Left ventricle myocardium inferior (tissue), 1 donor: ENCODE data around the gene LRRC58. TPM values are rescaled to one million over a fixed set of nuclear protein-coding genes. Genes with fewer than 3 reads are reported as not detected.
"Not testable (repeated sequence)": the region's sequence is repeated elsewhere in the genome, so short reads cannot be mapped to it uniquely, and the experiment has no call there.

Experiments
- DNase-seq: peaks from one replicate; pipeline ENCODE4 v3.0.0-alpha.2; 2020
- H3K27ac ChIP-seq: fragments of 200-600 bp; replicated peaks from 2 replicates; pipeline ENCODE4 v1.8.0; 2021
- H3K27me3 ChIP-seq: fragments of 200-600 bp; 2 replicates; pipeline ENCODE4 v1.8.0; 2021; ENCODE audit warnings: low read depth
- H3K36me3 ChIP-seq: fragments of 200-600 bp; 2 replicates; pipeline ENCODE4 v1.8.0; 2021
- H3K4me1 ChIP-seq: fragments of 200-600 bp; 2 replicates; pipeline ENCODE4 v1.8.0; 2021
- H3K4me3 ChIP-seq: fragments of 200-600 bp; 2 replicates; pipeline ENCODE4 v1.8.0; 2021; ENCODE audit warnings: mild to moderate bottlenecking, moderate library complexity
- H3K9me3 ChIP-seq: fragments of 200-600 bp; replicated peaks from 2 replicates; pipeline ENCODE4 v1.8.0; 2021
- CTCF ChIP-seq: fragments of 200-600 bp; IDR thresholded peaks from 2 replicates; pipeline ENCODE4 v1.8.0; 2021; ENCODE audit warnings: antibody characterized with exemption, mild to moderate bottlenecking, borderline replicate concordance
- intact Hi-C: fragments of 100-400 bp; cut with micrococcal nuclease; formaldehyde crosslinking; loops from one replicate; pipeline ENCODE4 v1.11.0; 2022
- total RNA-seq: library from RNA; stranded (reverse); fragmentation: NEBNext Ultra II Directional; extraction: Animal tissue kit (Norgen Biotek cat#: 25700); gene quantifications from one replicate; pipeline ENCODE4 v1.2.1, GENCODE V29; 2021
- donor health status: DM: no; HTN: yes; CAD: no; lungs with severe emphysema.

Gene LRRC58
- total RNA-seq, 1 donor from 2014 or later, result 8.2 TPM

DNA sequence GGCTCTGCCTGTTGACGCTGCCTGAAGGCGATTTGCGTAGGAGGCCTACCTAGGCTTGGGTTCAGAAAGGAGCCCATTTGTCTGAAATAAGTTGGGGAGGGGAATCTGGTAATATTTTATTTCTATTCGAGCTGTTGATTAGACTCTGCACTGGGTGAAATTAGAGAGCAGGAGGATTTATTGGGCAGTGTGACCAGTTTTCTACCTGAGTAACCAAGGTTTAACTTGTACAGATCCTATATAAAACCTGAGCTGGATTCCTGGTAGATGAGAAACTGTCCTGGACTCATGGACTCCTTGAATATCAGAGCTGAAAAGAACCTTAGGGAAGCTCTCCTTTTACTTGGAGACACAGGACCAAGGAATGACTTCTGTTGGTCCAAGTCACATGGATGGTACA lies 44.5 kb downstream of the LRRC58 start:
- H3K4me1 ChIP-seq, result peaks cover 8% of the 10 kb centered on the region
- H3K27me3 ChIP-seq, result peaks cover 28% of the 10 kb centered on the region
- no peak for TF ChIP-seq CTCF
- no peaks in the 10 kb centered on the region for H3K9me3 ChIP-seq
- no peak overlapping the region for H3K4me3 ChIP-seq
- intact Hi-C loops, result no loop called here
- H3K36me3 ChIP-seq, result no peaks in the 10 kb centered on the region
- H3K27ac ChIP-seq, result no peak overlapping the region
- DNase-seq, result no peak

DNA sequence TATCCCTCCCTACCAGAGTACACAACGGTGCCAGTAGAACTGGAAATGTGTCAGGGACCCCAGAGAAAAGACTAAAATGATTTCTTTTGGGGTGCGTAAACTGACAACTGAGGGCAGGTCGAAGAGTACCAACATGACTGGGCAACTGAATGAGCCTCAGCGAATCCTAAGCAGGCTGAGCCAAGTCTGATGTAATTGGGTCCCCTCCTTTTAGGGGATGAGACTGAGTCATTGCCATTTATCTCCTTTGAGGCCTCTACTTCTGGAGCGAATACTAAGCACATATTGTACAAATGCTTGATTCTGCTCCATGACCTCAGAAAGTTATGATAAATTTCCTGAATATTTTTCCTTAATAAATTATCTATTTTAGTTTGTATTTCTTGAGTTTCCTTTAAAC lies 46.8 kb downstream of the LRRC58 start:
- Histone ChIP-seq H3K4me3 (no peak overlapping the region), H3K9me3 (no peaks in the 10 kb centered on the region), H3K27me3 (peaks cover 22% of the 10 kb centered on the region), H3K36me3 (no peaks in the 10 kb centered on the region), H3K27ac (peak overlapping the region; percentile 67), H3K4me1 (peaks cover 8% of the 10 kb centered on the region)
- no peak for TF ChIP-seq CTCF
- DNase-seq, result no peak
- intact Hi-C loops, result no loop called here

DNA sequence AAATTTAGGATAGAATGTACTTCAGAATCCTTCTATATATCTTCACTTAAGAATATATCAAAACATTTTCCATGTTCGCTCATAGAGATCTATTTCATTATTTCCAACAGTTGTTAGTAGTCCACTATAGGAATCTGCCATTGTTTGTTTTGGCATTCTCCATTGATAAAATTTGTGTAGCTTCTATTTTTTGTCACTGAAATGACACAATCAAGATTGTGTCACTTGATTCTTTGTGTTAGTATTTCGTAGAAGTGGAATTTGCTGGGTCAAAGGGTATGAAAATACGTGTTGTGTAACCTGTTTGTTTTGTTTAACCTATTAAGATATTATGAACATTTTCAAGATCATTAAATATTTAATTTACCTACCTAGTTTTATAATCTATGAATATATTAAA lies 48.2 kb downstream of the LRRC58 start:
- H3K36me3 ChIP-seq, result no peaks in the 10 kb centered on the region

DNA sequence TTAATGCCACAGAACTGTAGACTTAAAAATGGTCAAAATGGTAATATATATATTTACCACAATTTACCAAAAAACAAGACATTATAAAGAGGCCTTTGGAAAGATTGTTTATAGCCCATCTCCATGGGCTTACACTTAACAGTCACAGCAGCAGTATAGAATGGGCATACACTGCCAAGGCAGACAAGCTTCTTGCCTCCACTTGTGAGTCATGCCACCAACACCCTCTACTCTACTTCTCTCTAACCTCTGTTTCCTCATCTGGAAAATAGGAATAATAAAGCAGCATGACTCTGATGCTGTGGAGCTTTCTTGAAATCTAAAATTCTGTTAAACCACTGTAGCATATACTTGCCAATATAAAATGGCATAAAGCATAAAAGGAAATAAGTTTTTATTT lies 49.8 kb downstream of the LRRC58 start:
- peaks cover 8% of the 10 kb centered on the region for H3K4me1 ChIP-seq
- DNase-seq, result no peak
- no peaks in the 10 kb centered on the region for H3K36me3 ChIP-seq
- no peak for TF ChIP-seq CTCF
- H3K4me3 ChIP-seq, result no peak overlapping the region
- no peak overlapping the region for H3K27ac ChIP-seq
- intact Hi-C loops, result no loop called here
- no peaks in the 10 kb centered on the region for H3K27me3 ChIP-seq
- peaks cover 13% of the 10 kb centered on the region for H3K9me3 ChIP-seq

More for the DNA sequence above, 48.2 kb downstream of the LRRC58 start:
- DNase-seq, result no peak
- Histone ChIP-seq H3K27me3 (peaks cover 8% of the 10 kb centered on the region), H3K9me3 (no peaks in the 10 kb centered on the region), H3K27ac (no peak overlapping the region), H3K4me3 (no peak overlapping the region), H3K4me1 (peaks cover 8% of the 10 kb centered on the region)
- TF ChIP-seq CTCF, result no peak
- intact Hi-C loops, result no loop called here

GRCh38 chr3:120298996-120299395 lies 50.2 kb downstream of the LRRC58 start:
- Histone ChIP-seq H3K27me3 (no peaks in the 10 kb centered on the region), H3K4me3 (no peak overlapping the region), H3K36me3 (no peaks in the 10 kb centered on the region), H3K27ac (no peak overlapping the region), H3K4me1 (peaks cover 8% of the 10 kb centered on the region), H3K9me3 (peaks cover 17% of the 10 kb centered on the region)
- intact Hi-C loops, result no loop called here
- DNase-seq, result no peak
- no peak for TF ChIP-seq CTCF

DNA sequence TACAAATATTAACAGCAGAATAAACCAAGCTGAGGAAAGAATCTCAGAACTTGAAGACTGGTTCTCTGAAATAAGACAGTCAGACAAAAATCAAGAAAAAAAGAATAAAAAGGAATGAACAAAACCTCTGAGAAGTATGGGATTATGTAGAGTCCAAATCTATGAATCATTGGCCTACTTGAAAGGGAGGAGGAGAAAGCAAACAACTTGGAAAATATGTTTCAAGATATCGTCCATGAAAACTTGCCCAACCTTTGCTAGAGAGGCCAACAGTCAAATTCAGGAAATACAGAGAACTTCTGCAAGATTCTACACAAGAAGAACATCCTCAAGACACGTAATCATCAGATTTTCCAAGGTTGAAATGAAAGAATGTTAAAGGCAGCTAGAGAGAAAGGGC lies 57.6 kb downstream of the LRRC58 start:
- H3K4me3 ChIP-seq, H3K36me3 ChIP-seq, H3K27ac ChIP-seq, intact Hi-C loops, H3K4me1 ChIP-seq, DNase-seq: not testable (repeated sequence)
- H3K9me3 ChIP-seq, result peaks cover 39% of the 10 kb centered on the region
- H3K27me3 ChIP-seq, result peaks cover 14% of the 10 kb centered on the region
